GM13976 (cell line): ENCODE measurements around the gene TBC1D22A.
"Not testable (repeated sequence)": the region's sequence is repeated elsewhere in the genome, so short reads cannot be mapped to it uniquely, and the experiment has no call there.

Source experiments
- DNase-seq: peaks from one replicate; pipeline ENCODE4 v3.0.0; 2012; ENCODE audit warnings: low spot score
- in situ Hi-C: fragments of 300-500 bp; cut with MboI; formaldehyde crosslinking; loops from one replicate; pipeline ENCODE4 v1.12.0; 2022; ENCODE audit warnings: low sequenced_read_pairs, mixed read lengths, inconsistent platforms; ENCODE audit not compliant: unreplicated experiment
- TF ChIP-seq, protein P1 (sequence below): IDR thresholded peaks from 2 replicates; pipeline ENCODE4 v1.5.1; 2012; ENCODE audit warnings: borderline replicate concordance, mild to moderate bottlenecking; ENCODE audit not compliant: insufficient read depth; ENCODE audit errors: extremely low read depth, missing control alignments, control extremely low read depth

Gene TBC1D22A

GRCh38 chr22:47114813-47115517 lies 352.5 kb downstream of the TBC1D22A start:
- DNase-seq: no peak
- TF ChIP-seq, protein P1, sequence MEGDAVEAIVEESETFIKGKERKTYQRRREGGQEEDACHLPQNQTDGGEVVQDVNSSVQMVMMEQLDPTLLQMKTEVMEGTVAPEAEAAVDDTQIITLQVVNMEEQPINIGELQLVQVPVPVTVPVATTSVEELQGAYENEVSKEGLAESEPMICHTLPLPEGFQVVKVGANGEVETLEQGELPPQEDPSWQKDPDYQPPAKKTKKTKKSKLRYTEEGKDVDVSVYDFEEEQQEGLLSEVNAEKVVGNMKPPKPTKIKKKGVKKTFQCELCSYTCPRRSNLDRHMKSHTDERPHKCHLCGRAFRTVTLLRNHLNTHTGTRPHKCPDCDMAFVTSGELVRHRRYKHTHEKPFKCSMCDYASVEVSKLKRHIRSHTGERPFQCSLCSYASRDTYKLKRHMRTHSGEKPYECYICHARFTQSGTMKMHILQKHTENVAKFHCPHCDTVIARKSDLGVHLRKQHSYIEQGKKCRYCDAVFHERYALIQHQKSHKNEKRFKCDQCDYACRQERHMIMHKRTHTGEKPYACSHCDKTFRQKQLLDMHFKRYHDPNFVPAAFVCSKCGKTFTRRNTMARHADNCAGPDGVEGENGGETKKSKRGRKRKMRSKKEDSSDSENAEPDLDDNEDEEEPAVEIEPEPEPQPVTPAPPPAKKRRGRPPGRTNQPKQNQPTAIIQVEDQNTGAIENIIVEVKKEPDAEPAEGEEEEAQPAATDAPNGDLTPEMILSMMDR: no peak

GRCh38 chr22:47115518-47115890 lies 353.1 kb downstream of the TBC1D22A start:
- in situ Hi-C loops: no loop called here

More at GRCh38 chr22:47114813-47115517, 352.5 kb downstream of the TBC1D22A start:
- in situ Hi-C loops: no loop called here

GRCh38 chr22:47115921-47116320 lies 353.5 kb downstream of the TBC1D22A start:
- in situ Hi-C loops: no loop called here
- DNase-seq: no peak
- TF ChIP-seq, protein P1: no peak

More at GRCh38 chr22:47115518-47115890, 353.1 kb downstream of the TBC1D22A start:
- no peak for DNase-seq
- TF ChIP-seq, protein P1: no peak

DNA sequence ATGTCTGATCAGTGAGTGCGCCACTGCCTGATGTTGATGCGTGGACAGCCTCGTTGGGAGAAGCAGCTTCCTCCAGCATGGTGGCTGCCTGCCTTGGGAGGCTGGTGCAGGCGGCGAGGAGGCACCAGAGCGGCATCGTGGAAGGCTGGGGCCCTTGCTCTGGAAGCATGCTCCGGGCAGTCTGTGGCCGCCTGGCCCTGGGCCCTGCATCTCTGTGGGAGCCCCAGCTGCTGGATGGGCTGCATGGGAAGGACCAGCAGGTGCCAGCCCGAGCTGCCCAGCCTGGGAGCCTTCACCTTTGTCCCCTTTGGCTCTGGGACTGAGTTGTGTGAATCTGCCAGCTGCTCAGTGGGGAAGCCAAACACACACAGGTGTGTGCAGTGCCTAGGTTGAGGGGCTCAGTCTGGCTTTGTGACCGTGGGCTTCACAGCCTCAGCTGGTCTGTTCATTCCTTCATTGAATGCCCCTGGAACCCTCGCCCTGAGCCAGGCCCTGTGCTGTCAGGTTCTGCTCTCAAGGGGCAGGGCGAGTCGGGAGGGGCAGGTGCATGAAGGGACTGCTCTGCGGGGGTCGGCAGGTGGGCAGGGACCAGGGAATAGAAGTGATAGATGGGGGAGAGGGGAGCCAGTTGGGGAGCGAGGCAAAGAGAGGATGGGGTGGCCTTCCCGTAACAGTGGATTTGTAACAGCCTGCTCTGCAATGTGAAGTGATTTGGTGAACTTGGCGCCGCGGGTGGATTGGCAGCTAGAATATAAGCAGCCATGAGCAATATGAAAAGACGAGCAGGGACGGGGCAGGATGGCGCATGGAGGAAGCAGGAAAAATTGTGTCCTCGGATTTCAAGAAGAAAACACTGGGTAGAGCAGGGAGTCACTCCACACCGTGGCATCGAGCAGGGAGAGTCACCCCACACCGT lies 354.2 kb downstream of the TBC1D22A start:
- in situ Hi-C loops: no loop called here
- TF ChIP-seq, protein P1: no peak
- no peak for DNase-seq

- DNase-seq, in situ Hi-C loops: not testable (repeated sequence)
Observed at GRCh38 chr22:47117442-47117841, 355.0 kb downstream of the TBC1D22A start.

DNA sequence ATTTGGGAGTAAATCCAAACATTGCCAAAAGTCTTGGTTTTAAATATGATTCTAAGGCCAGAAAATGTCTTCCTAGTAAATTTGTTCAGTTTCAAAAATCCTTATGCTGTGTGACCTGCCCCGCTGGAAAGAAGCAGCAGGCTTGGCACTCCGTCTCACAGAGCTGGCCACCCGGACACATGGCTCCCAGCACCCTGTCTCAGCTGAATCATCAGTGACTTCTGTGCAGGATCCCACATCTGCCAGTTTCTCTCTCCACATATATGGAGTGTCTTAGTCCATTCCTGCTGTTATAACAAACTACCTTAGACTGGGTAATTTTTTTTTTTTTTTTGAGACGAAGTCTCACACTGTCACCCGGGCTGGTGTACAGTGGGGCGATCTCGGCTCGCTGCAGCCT lies 356.7 kb downstream of the TBC1D22A start:
- TF ChIP-seq, protein P1: no peak
- DNase-seq: no peak
- in situ Hi-C loops: no loop called here

GRCh38 chr22:47120399-47120798 lies 357.9 kb downstream of the TBC1D22A start:
- in situ Hi-C loops: no loop called here
- TF ChIP-seq, protein P1: no peak
- DNase-seq: no peak
